GM12872 (cell line): Measurements from ENCODE around the gene UGGT1.

Experiments used
- CTCF ChIP-seq: IDR thresholded peaks from 3 replicates; pipeline ENCODE4 v1.5.1; 2011; ENCODE audit warnings: low read depth, mild to moderate bottlenecking, low read length, moderate library complexity; ENCODE audit not compliant: insufficient read depth

Gene UGGT1

GRCh38 chr2:128155970-128156369 is 65.0 kb downstream of the UGGT1 start:
- no peak for TF ChIP-seq CTCF

- no peak for TF ChIP-seq CTCF
Observed at GRCh38 chr2:128156812-128157211, 65.8 kb downstream of the UGGT1 start.

GRCh38 chr2:128157644-128158043 is 66.6 kb downstream of the UGGT1 start:
- no peak for TF ChIP-seq CTCF

GRCh38 chr2:128158176-128158575 is 67.2 kb downstream of the UGGT1 start:
- TF ChIP-seq CTCF, result no peak

- no peak for TF ChIP-seq CTCF
Observed at GRCh38 chr2:128159437-128159836, 68.4 kb downstream of the UGGT1 start.

GRCh38 chr2:128160616-128161275 is 69.7 kb downstream of the UGGT1 start:
- no peak for TF ChIP-seq CTCF

GRCh38 chr2:128162266-128162665 is 71.3 kb downstream of the UGGT1 start:
- TF ChIP-seq CTCF, result no peak

GRCh38 chr2:128164311-128164710 is 73.3 kb downstream of the UGGT1 start:
- TF ChIP-seq CTCF, result no peak
